Raji (cell line): Measurements from ENCODE around the gene ABI3.

Source experiments
- POLR2A ChIP-seq: IDR thresholded peaks from 2 replicates; pipeline ENCODE4 v1.6.1; 2011; ENCODE audit warnings: low read depth, low read length, control low read depth; ENCODE audit not compliant: insufficient read depth

The ABI3 gene

GRCh38 chr17:49218941-49219913 is 8.7 kb downstream of the ABI3 start:
- no peak for TF ChIP-seq POLR2A

DNA sequence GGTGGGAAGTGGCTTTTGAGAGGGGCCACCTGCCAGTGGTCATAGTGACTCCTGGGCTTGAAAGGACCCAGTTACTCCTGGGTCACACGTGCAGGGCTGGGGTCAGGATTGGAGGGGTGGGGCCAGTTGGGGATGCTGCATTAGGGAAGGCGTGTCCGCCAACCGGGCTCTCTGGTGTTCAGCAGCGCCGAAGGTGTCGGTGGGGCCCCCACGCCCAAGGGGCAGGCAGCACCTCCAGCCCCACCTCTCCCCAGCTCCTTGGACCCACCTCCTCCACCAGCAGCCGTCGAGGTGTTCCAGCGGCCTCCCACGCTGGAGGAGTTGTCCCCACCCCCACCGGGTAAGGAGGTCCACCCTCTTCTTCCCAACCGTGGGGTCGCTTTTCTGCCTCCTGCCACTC is 9.5 kb downstream of the ABI3 start:
- TF ChIP-seq POLR2A = no peak

- no peak for TF ChIP-seq POLR2A
Measured at GRCh38 chr17:49223168-49223516, 12.6 kb downstream of the ABI3 start.

DNA sequence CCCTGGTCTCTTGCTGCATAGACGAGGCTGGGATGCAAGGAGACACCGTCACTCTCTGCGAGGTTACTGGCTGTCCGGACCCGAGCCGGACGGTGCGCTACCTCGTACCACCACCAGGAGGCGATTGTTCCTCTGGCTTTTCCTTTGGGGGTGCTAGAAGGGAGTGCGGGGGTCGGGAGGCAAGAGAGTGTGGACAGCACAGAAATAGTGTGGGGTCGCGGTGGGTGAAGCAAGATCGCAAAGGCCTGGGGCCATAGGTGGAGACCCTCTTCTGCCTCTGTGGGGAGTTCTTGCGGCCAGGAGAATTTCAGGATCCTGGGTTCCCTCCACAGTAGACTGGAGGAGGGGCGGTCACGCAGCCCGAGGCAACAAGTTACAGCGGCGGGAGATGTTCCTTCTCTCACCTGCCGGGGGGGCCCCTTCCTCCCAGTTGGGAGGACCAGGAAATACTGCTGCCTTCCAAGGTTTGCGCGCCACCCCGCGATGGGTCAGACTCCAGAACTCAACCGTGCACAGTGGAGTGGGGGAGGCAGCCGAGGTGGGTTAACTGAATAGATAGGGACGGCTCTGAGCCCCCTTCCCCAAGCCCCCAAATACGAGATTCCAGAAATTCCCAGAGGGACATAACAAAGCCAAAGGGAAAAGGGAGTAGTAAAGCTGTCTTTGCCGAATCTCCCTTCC is 13.2 kb downstream of the ABI3 start:
- TF ChIP-seq POLR2A = no peak

GRCh38 chr17:49224198-49224996 is 13.9 kb downstream of the ABI3 start:
- 0 out of 2 replicates have a peak, but pooled peaks have one; percentile 27 for TF ChIP-seq POLR2A

DNA sequence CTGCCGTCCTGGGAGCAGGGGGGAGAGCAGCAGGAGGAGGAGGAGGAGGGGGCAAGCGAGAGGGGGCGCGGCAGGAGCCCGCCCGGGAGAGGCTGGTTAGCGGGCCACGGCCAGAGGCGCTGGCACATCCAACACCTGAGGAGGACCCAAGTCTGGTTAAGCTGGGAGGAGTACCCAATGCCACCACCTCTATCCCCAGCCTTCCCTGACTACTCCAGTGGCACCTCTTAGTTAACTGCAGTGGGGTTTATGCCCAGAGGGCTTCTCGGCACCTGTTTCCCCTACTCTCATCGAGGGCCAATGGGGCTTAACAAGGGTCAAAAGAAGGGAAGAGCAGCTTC is 14.5 kb downstream of the ABI3 start:
- TF ChIP-seq POLR2A = no peak

DNA sequence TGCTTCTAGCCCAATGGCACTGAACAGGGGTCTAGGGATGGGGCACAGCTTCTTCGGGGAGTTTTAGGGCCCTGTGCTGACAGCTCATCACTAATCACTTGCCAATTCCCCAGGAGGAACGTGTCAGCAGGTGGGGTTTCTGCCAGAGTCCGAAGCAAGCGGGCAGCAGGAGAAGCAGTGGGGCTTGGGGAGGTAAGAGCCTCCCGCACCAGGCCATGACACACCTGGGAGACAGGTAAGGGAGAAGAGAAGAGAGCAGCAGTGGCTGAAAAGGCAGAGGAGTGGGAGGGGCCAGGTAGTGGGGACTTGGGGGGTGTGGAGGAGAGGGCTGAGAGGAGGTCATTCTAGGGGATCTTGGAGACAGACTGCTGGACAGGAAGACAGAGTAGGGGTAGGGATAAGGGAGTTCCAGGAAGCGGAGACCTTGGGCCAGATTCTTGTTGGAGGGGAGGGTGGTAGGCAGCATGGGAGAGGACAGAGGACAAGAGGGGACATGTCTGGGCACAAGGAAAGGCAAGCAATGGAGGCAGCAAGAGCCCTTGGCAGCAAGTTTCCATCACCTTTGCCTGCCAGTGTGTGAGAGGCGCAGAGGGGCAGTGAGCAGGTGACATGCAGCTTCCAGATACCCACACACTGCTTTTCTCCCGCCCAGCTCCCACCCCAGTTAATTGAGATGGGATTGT is 15.2 kb downstream of the ABI3 start:
- no peak for TF ChIP-seq POLR2A

GRCh38 chr17:49226771-49227435 is 16.4 kb downstream of the ABI3 start:
- 0 out of 2 replicates have a peak, but pooled peaks have one; percentile 3 for TF ChIP-seq POLR2A

GRCh38 chr17:49227436-49228261 is 17.1 kb downstream of the ABI3 start:
- no peak for TF ChIP-seq POLR2A

- no peak for TF ChIP-seq POLR2A
Measured at GRCh38 chr17:49229076-49229804, 18.7 kb downstream of the ABI3 start.

DNA sequence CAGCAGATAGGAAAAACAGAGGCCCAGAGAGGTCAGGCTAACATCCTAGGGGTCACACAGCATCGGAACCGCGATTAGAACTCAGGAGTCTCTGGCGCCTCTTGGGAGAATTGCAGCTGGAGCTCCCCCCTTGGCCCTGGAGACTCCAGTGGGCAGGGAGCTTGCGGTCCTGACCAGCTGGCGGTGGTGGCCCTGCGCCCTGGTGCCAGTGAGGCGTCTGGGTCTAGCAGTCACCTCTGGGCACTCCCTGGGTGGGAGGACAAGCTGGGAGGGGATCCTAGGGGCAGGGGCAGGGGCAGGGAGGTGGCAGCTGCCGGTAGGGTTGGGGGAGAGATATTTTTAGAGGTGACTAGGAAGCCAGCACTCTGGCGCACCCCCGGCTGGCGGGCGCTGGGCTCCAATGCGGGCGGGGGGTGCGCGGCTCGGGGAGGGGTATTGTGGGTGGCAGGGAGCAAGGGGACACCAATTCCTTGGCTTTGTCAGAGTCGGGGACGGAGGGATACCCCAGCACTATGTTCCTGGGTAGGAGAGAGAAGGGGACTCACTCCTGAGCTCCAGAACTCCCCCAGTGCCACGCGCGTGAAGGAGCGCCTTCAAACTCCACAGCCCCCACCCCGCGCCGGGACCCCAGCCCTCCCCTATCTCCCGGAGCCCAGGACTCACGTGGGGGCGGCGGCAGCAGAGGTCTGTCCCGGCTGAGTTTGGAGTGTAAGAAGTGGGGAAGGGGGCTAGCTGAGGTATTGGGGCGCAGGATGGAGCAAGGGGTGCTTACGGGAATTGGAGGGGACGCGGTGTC is 19.5 kb downstream of the ABI3 start:
- peak; percentile 13; the same call in 1 of the 2 replicates for TF ChIP-seq POLR2A
